A673 (cell line): ENCODE measurements around the gene LRP8.
"Not testable (repeated sequence)": the region's sequence is repeated elsewhere in the genome, so short reads cannot be mapped to it uniquely, and the experiment has no call there.

Experiments
- CTCF ChIP-seq: fragments of 300-800, 200-600 bp; sonication (generic); conservative IDR thresholded peaks from 2 replicates; pipeline ENCODE4 v1.5.1; 2017; ENCODE audit warnings: low read depth, mild to moderate bottlenecking, antibody characterized with exemption, low read length, moderate library complexity, mixed read lengths
- EZH2 ChIP-seq: fragments of 200-600 bp; sonication (generic); IDR thresholded peaks from 2 replicates; pipeline ENCODE4 v1.6.1; 2017; ENCODE audit warnings: borderline replicate concordance, low read depth, mild to moderate bottlenecking, mixed read lengths, antibody characterized with exemption, low read length; ENCODE audit not compliant: poor library complexity, severe bottlenecking

DNA sequence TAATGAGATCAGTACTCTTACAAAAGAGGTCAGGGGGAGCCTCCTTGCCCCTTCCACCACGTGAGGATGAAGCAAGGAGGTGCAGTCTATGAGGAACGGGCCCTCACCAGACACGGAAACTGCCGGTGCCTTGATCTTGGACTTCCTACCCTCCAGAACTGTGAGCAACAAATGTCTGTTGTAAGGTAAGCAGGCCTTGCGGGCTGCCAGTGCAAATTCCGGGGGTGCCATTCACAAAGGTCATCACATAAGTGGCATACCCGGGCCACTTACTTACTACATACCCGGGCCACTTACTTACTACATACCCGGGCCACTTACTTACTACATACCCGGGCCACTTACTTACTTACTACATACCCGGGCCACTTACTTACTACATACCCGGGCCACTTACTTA lies 44.7 kb downstream of the LRP8 start:
- not testable (repeated sequence) for TF ChIP-seq CTCF, EZH2
